IPS-15b (cell line): Measurements from ENCODE around the gene COPS2.
A peak's percentile ranks its signal among the peaks of the same experiment; 100 is the strongest.

Experiments
- H3K27me3 ChIP-seq: one replicate; pipeline ENCODE4 v1.6.1; 2013; ENCODE audit warnings: low read length; ENCODE audit not compliant: control insufficient read depth, insufficient read depth
- H3K36me3 ChIP-seq: one replicate; pipeline ENCODE4 v1.6.1; 2013; ENCODE audit warnings: low read length; ENCODE audit not compliant: control insufficient read depth, insufficient read depth
- H3K4me1 ChIP-seq: one replicate; pipeline ENCODE4 v1.6.1; 2013; ENCODE audit warnings: mild to moderate bottlenecking, low read length; ENCODE audit not compliant: control insufficient read depth, insufficient read depth
- H3K4me3 ChIP-seq: one replicate; pipeline ENCODE4 v1.5.1; 2013; ENCODE audit warnings: low read depth, low read length
- H3K9ac ChIP-seq: one replicate; pipeline ENCODE4 v1.6.1; 2013; ENCODE audit warnings: low read depth, mild to moderate bottlenecking, low read length
- H3K9me3 ChIP-seq: one replicate; pipeline ENCODE4 v1.6.1; 2013; ENCODE audit warnings: mild to moderate bottlenecking, low read length; ENCODE audit not compliant: control insufficient read depth, insufficient read depth

Gene COPS2

GRCh38 chr15:49154359-49154758 is 1.0 kb downstream of the COPS2 start:
- Histone ChIP-seq H3K4me3 (peak overlapping the region; percentile 94), H3K36me3 (no peaks in the 10 kb centered on the region), H3K9me3 (no peaks in the 10 kb centered on the region), H3K27me3 (no peaks in the 10 kb centered on the region), H3K4me1 (no peaks in the 10 kb centered on the region), H3K9ac (peak overlapping the region; percentile 96)

- Histone ChIP-seq H3K27me3 (no peaks in the 10 kb centered on the region), H3K36me3 (no peaks in the 10 kb centered on the region), H3K4me3 (no peak overlapping the region), H3K9me3 (no peaks in the 10 kb centered on the region), H3K4me1 (peaks cover 7% of the 10 kb centered on the region), H3K9ac (no peak overlapping the region)
Measured at GRCh38 chr15:49152552-49153312, 2.7 kb downstream of the COPS2 start.

- Histone ChIP-seq H3K9me3 (no peaks in the 10 kb centered on the region), H3K27me3 (no peaks in the 10 kb centered on the region), H3K4me3 (no peak overlapping the region), H3K36me3 (no peaks in the 10 kb centered on the region), H3K9ac (no peak overlapping the region), H3K4me1 (peaks cover 7% of the 10 kb centered on the region)
Measured at GRCh38 chr15:49151831-49152230, 3.6 kb downstream of the COPS2 start.

- H3K9ac ChIP-seq: no peak overlapping the region
- H3K27me3 ChIP-seq: no peaks in the 10 kb centered on the region
- peaks cover 7% of the 10 kb centered on the region for H3K4me1 ChIP-seq
- H3K36me3 ChIP-seq: no peaks in the 10 kb centered on the region
- H3K9me3 ChIP-seq: no peaks in the 10 kb centered on the region
- H3K4me3 ChIP-seq: no peak overlapping the region
Measured at GRCh38 chr15:49148727-49149126, 6.7 kb downstream of the COPS2 start.

- no peak overlapping the region for H3K4me3 ChIP-seq
- H3K9ac ChIP-seq: no peak overlapping the region
- no peaks in the 10 kb centered on the region for H3K9me3 ChIP-seq
- H3K4me1 ChIP-seq: peaks cover 7% of the 10 kb centered on the region
- peaks cover under 1% of the 10 kb centered on the region for H3K36me3 ChIP-seq
- H3K27me3 ChIP-seq: no peaks in the 10 kb centered on the region
Measured at GRCh38 chr15:49148298-49148697, 7.1 kb downstream of the COPS2 start.

GRCh38 chr15:49145651-49146609 is 9.5 kb downstream of the COPS2 start:
- Histone ChIP-seq H3K9me3 (no peaks in the 10 kb centered on the region), H3K27me3 (no peaks in the 10 kb centered on the region), H3K36me3 (peaks cover 12% of the 10 kb centered on the region), H3K4me1 (peaks cover 7% of the 10 kb centered on the region), H3K4me3 (no peak overlapping the region), H3K9ac (no peak overlapping the region)

GRCh38 chr15:49137861-49138260 is 17.5 kb downstream of the COPS2 start:
- no peak overlapping the region for H3K9ac ChIP-seq
- peaks cover 6% of the 10 kb centered on the region for H3K36me3 ChIP-seq
- no peak overlapping the region for H3K4me3 ChIP-seq
- H3K4me1 ChIP-seq: no peaks in the 10 kb centered on the region
- no peaks in the 10 kb centered on the region for H3K9me3 ChIP-seq
- H3K27me3 ChIP-seq: no peaks in the 10 kb centered on the region

- no peaks in the 10 kb centered on the region for H3K36me3 ChIP-seq
- no peak overlapping the region for H3K4me3 ChIP-seq
- no peak overlapping the region for H3K9ac ChIP-seq
- no peaks in the 10 kb centered on the region for H3K27me3 ChIP-seq
- no peaks in the 10 kb centered on the region for H3K9me3 ChIP-seq
- H3K4me1 ChIP-seq: no peaks in the 10 kb centered on the region
Measured at GRCh38 chr15:49135911-49136310, 19.5 kb downstream of the COPS2 start.

- Histone ChIP-seq H3K9ac (no peak overlapping the region), H3K27me3 (no peaks in the 10 kb centered on the region), H3K4me3 (no peak overlapping the region), H3K36me3 (peaks cover 4% of the 10 kb centered on the region), H3K4me1 (no peaks in the 10 kb centered on the region), H3K9me3 (no peaks in the 10 kb centered on the region)
Measured at GRCh38 chr15:49135342-49135857, 20.0 kb downstream of the COPS2 start.

GRCh38 chr15:49134683-49135341 is 20.6 kb downstream of the COPS2 start:
- Histone ChIP-seq H3K9ac (no peak overlapping the region), H3K27me3 (no peaks in the 10 kb centered on the region), H3K9me3 (no peaks in the 10 kb centered on the region), H3K4me3 (no peak overlapping the region), H3K4me1 (no peaks in the 10 kb centered on the region), H3K36me3 (peaks cover 4% of the 10 kb centered on the region)

- Histone ChIP-seq H3K36me3 (peaks cover 12% of the 10 kb centered on the region), H3K4me1 (no peaks in the 10 kb centered on the region), H3K9ac (no peak overlapping the region), H3K4me3 (no peak overlapping the region), H3K27me3 (no peaks in the 10 kb centered on the region), H3K9me3 (no peaks in the 10 kb centered on the region)
Measured at GRCh38 chr15:49131403-49131802, 24.0 kb downstream of the COPS2 start.
